D721Med (cell line): ENCODE results near the gene SOAT2.

Source experiments
- DNase-seq: peaks from one replicate; pipeline ENCODE4 v3.0.0; 2011; ENCODE audit warnings: low spot score; ENCODE audit not compliant: insufficient read length
- FAIRE-seq: peaks from 2 replicates; lab custom pipeline; 2011; peaks lifted over from hg19 to GRCh38; lab: Jason Lieb, UNC
- CTCF ChIP-seq: IDR thresholded peaks from 2 replicates; pipeline ENCODE4 v1.5.1; 2012; ENCODE audit warnings: mild to moderate bottlenecking, control low read depth; ENCODE audit not compliant: insufficient read depth; ENCODE audit errors: missing control alignments

Gene SOAT2

GRCh38 chr12:53065975-53066931 is 37.0 kb upstream of the SOAT2 start:
- FAIRE-seq (no peak), DNase-seq (peak; percentile 99)
- TF ChIP-seq CTCF, result peak; percentile 86

- TF ChIP-seq CTCF, result no peak
- FAIRE-seq (no peak), DNase-seq (no peak)
These were observed 36.0 kb upstream of the SOAT2 start for GRCh38 chr12:53067074-53067992.

- FAIRE-seq (no peak), DNase-seq (no peak)
- no peak for TF ChIP-seq CTCF
These were observed 35.1 kb upstream of the SOAT2 start for GRCh38 chr12:53067993-53068770.

- no peak for TF ChIP-seq CTCF
- no peak for FAIRE-seq
- DNase-seq, result no peak
These were observed 34.3 kb upstream of the SOAT2 start for GRCh38 chr12:53068811-53069585.

- TF ChIP-seq CTCF, result no peak
- FAIRE-seq, result no peak
- no peak for DNase-seq
These were observed 33.5 kb upstream of the SOAT2 start for GRCh38 chr12:53069621-53070410.
